B cell (primary cell): ENCODE results near the gene C1QTNF12. TPM values are rescaled to one million over a fixed set of nuclear protein-coding genes. Genes with fewer than 3 reads are reported as not detected.

Experiments
- ATAC-seq: fragments of 200-7000 bp; cut with Tn5 transposase; one replicate; pipeline ENCODE4 v1.10.0; 2021; ENCODE audit warnings: low read depth, mild to moderate bottlenecking, moderate number of reproducible peaks, moderate library complexity
- CTCF ChIA-PET: fragments of 350-600 bp; sonication (Branson Sonifier 250); formaldehyde crosslinking; loops from one replicate; lab custom pipeline; 2021; ENCODE audit warnings: antibody characterized with exemption, inconsistent platforms; lab: Charles Lee
- POLR2A ChIA-PET: fragments of 350-600 bp; sonication (Branson Sonifier 250); formaldehyde crosslinking; loops from one replicate; lab custom pipeline; 2021; ENCODE audit warnings: antibody characterized with exemption; lab: Charles Lee
- DNase-seq: peaks from one replicate; pipeline ENCODE4 v3.0.0; 2013
- H2AFZ ChIP-seq: 2 replicates; pipeline ENCODE4 v1.6.1; 2012; ENCODE audit warnings: mild to moderate bottlenecking, low read depth, low read length; ENCODE audit not compliant: insufficient read depth, poor library complexity, severe bottlenecking
- H3K27ac ChIP-seq, 2 donors: 1 replicate in 1 of 2; 2 replicates in 1 of 2; pipeline ENCODE4 v1.5.1; 2012 to 2013; ENCODE audit warnings: low read length in 2 of 2, mild to moderate bottlenecking in 2 of 2, moderate library complexity in 1 of 2
- H3K27me3 ChIP-seq, 4 experiments: fragments of 200-600 bp in 1 of 4; sonication (generic) in 1 of 4; replicated peaks in 1 of 4; 1 replicate in 2 of 4; 2 replicates in 2 of 4; pipeline versions ENCODE4 v1.6.1 to v1.7.0; 2013 to 2016; ENCODE audit warnings: low read length in 3 of 4, mild to moderate bottlenecking in 2 of 4, mixed read lengths in 1 of 4, moderate library complexity in 1 of 4; ENCODE audit not compliant: insufficient read depth in 4 of 4, control insufficient read depth in 3 of 4; ENCODE audit errors: control extremely low read depth in 1 of 4
- H3K36me3 ChIP-seq, 2 experiments: replicated peaks in 1 of 2; 1 replicate in 1 of 2; 2 replicates in 1 of 2; pipeline versions ENCODE4 v1.6.1 to v1.7.1; 2013; ENCODE audit warnings: low read length in 1 of 2; ENCODE audit not compliant: insufficient read depth in 2 of 2, control insufficient read depth in 1 of 2; ENCODE audit errors: control extremely low read depth in 1 of 2, extremely low read depth in 1 of 2
- H3K4me1 ChIP-seq, 2 donors: fragments of 200-600 bp in 1 of 2; sonication (generic) in 1 of 2; 1 replicate in 1 of 2; 2 replicates in 1 of 2; pipeline versions ENCODE4 v1.5.1 to v1.6.1; 2013 to 2017; ENCODE audit warnings: low read length in 2 of 2; ENCODE audit not compliant: control insufficient read depth in 2 of 2, insufficient read depth in 2 of 2
- H3K4me2 ChIP-seq: replicated peaks from 2 replicates; pipeline ENCODE3; 2012; ENCODE audit warnings: mild to moderate bottlenecking, low read depth, low read length; ENCODE audit not compliant: poor library complexity, severe bottlenecking
- H3K4me3 ChIP-seq, 5 experiments: fragments of 200-600 bp in 1 of 5; sonication (generic) in 1 of 5; 1 replicate in 3 of 5; 2 replicates in 2 of 5; pipeline versions ENCODE4 v1.5.1 to v1.7.0; 2011 to 2016; ENCODE audit warnings: low read length in 4 of 5, mild to moderate bottlenecking in 4 of 5, low read depth in 2 of 5, control low read depth in 1 of 5, moderate library complexity in 1 of 5; ENCODE audit not compliant: insufficient read depth in 1 of 5; ENCODE audit errors: control extremely low read depth in 1 of 5, extremely low read depth in 1 of 5
- H3K79me2 ChIP-seq: fragments of 200-600 bp; sonication (generic); one replicate; pipeline ENCODE4 v1.6.0; 2016; ENCODE audit warnings: low read length; ENCODE audit not compliant: control insufficient read depth, insufficient read depth
- H3K9ac ChIP-seq: fragments of 200-600 bp; sonication (generic); 2 replicates; pipeline ENCODE4 v1.6.1; 2017; ENCODE audit warnings: mild to moderate bottlenecking, low read length, moderate library complexity
- H3K9me3 ChIP-seq, 3 donors: one replicate each; pipeline versions ENCODE4 v1.6.1 to v1.7.1; 2013; ENCODE audit warnings: low read length in 2 of 3; ENCODE audit not compliant: control insufficient read depth in 2 of 3, insufficient read depth in 1 of 3; ENCODE audit errors: control extremely low read depth in 1 of 3
- H4K20me1 ChIP-seq: 2 replicates; pipeline ENCODE4 v1.6.0; 2012; ENCODE audit warnings: mild to moderate bottlenecking, low read length; ENCODE audit not compliant: insufficient read depth, control insufficient read depth, poor library complexity, severe bottlenecking
- H3K27ac Mint-ChIP-seq: one replicate; pipeline ENCODE4 v1.8.0; 2021; ENCODE audit warnings: mixed read lengths
- H3K27me3 Mint-ChIP-seq: one replicate; pipeline ENCODE4 v1.8.0; 2021; ENCODE audit warnings: mixed read lengths
- H3K4me1 Mint-ChIP-seq: one replicate; pipeline ENCODE4 v1.8.0; 2021; ENCODE audit warnings: mixed read lengths
- H3K4me3 Mint-ChIP-seq: one replicate; pipeline ENCODE4 v1.8.0; 2021; ENCODE audit warnings: mixed read lengths
- H3K9me3 Mint-ChIP-seq: one replicate; pipeline ENCODE4 v1.8.0; 2022; ENCODE audit warnings: mixed read lengths; ENCODE audit not compliant: insufficient read depth
- EZH2 ChIP-seq: IDR thresholded peaks from 2 replicates; pipeline ENCODE4 v1.6.1; 2012; ENCODE audit warnings: borderline replicate concordance, low read depth, mild to moderate bottlenecking, moderate library complexity, low read length; ENCODE audit not compliant: insufficient read depth, poor library complexity, severe bottlenecking
- WGBS: methylation state at CpG from one replicate; pipeline ENCODE4 v1.1.5; 2013; ENCODE audit warnings: missing lambda C conversion rate; ENCODE audit not compliant: insufficient coverage; 5-methylcytosine and 5-hydroxymethylcytosine counted together
- intact Hi-C: fragments of 100-400 bp; cut with micrococcal nuclease; formaldehyde crosslinking; loops from one replicate; pipeline ENCODE4 v1.10.0; 2022
- polyA plus RNA-seq: library from polyadenylated mRNA; depleted of rRNA; stranded (reverse); fragments of >200 nt; gene quantifications from 2 replicates; pipeline ENCODE4 v1.2.3, GENCODE V29; 2012
- total RNA-seq, 2 donors: library from RNA; stranded (reverse); fragments of 120-200 nt in 1 of 2; gene quantifications; 1 replicate in 1 of 2; 2 replicates in 1 of 2; pipeline versions ENCODE4 v1.2.3 to v1.2.4, GENCODE V29; 2013 to 2022
- TF ChIP-seq, protein P1 (sequence below): fragments of 200-600 bp; IDR thresholded peaks from one replicate; pipeline ENCODE4 v1.8.0; 2022; ENCODE audit warnings: antibody characterized with exemption, mild to moderate bottlenecking

The C1QTNF12 gene
- total and polyA plus RNA-seq, 2 donors (not counting 1 experiment from before 2014, with no cell fraction given), result 1.2 to 3.2 TPM

DNA sequence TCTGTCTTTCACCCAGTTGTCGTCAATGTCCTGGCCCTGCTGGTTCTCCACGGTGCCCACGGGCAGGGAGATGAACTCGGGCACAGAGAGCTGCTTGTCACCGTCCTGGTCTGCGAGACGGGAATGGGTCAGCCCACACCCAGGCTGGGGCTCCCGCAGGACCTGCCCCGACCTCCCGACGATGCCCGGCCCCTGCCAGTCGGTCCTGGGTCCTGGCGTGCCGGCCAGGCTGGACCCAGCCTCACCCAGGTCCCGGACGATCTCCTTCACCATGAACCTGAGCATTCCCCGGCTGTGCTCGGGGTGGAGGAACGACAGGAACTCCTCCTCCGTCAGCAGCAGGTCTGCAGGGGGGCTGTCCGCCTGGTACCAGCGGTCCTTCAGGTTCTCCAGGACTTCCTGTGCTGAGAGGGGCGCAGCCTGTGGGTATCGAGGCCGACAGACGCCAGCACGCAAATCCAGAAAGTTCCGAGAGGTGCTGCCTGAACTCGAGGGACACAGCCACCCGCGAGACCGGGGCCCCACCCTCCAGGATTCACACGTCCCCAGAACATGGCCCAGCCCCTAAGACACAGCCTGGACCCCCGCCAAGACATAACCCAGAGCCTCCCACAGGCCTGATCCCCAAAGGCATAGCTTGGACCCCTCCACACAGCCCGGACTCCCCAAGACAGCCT is 27.9 kb downstream of the C1QTNF12 start:
- Mint-ChIP-seq H3K27me3 (no peaks in the 10 kb centered on the region), H3K4me1 (peaks cover 20% of the 10 kb centered on the region), H3K9me3 (no peaks in the 10 kb centered on the region), H3K27ac (no peak overlapping the region), H3K4me3 (no peak overlapping the region)
- CTCF ChIA-PET, result interaction anchor here (0.5 to 1.8 kb wide), 2 partner anchors 33 to 97 kb away, joined by 4 to 5 read pairs; no protein-coding TSS in a partner anchor
- intact Hi-C loops, result no loop called here
- no peak overlapping the region for H3K27ac ChIP-seq
- peaks cover 0 to 6% (median 0%) of the 10 kb centered on the region in 3 donors for H3K9me3 ChIP-seq
- no peak overlapping the region for H3K4me3 ChIP-seq
- peaks cover 14% of the 10 kb centered on the region for H3K79me2 ChIP-seq
- no peak overlapping the region for H3K4me2 ChIP-seq
- peaks cover 61% of the 10 kb centered on the region for H4K20me1 ChIP-seq
- ATAC-seq (no peak), DNase-seq (no peak)
- 96% methylated on average over 36 of the region's 36 CpGs for WGBS
- H2AFZ ChIP-seq, result no peak overlapping the region
- POLR2A ChIA-PET, result no interaction called here
- no peaks in the 10 kb centered on the region for H3K27me3 ChIP-seq
- H3K9ac ChIP-seq, result no peak overlapping the region
- peaks cover 18 to 19% of the 10 kb centered on the region in 2 donors for H3K4me1 ChIP-seq
- TF ChIP-seq EZH2, result no peak
- TF ChIP-seq, protein P1, sequence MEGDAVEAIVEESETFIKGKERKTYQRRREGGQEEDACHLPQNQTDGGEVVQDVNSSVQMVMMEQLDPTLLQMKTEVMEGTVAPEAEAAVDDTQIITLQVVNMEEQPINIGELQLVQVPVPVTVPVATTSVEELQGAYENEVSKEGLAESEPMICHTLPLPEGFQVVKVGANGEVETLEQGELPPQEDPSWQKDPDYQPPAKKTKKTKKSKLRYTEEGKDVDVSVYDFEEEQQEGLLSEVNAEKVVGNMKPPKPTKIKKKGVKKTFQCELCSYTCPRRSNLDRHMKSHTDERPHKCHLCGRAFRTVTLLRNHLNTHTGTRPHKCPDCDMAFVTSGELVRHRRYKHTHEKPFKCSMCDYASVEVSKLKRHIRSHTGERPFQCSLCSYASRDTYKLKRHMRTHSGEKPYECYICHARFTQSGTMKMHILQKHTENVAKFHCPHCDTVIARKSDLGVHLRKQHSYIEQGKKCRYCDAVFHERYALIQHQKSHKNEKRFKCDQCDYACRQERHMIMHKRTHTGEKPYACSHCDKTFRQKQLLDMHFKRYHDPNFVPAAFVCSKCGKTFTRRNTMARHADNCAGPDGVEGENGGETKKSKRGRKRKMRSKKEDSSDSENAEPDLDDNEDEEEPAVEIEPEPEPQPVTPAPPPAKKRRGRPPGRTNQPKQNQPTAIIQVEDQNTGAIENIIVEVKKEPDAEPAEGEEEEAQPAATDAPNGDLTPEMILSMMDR, result no peak
- peaks cover 0 to 57% of the 10 kb centered on the region in 2 experiments for H3K36me3 ChIP-seq
